IMR-90 (cell line): Measurements from ENCODE around the gene CCDC150. TPM values are rescaled to one million over a fixed set of nuclear protein-coding genes. Genes with fewer than 3 reads are reported as not detected.

Source experiments
- ATAC-seq: fragments of 200-7000 bp; cut with Tn5 transposase; 2 replicates; pipeline ENCODE4 v1.9.1; 2020; ENCODE audit warnings: low read depth, mild to moderate bottlenecking, moderate library complexity
- BruUV-seq: library from RNA; stranded (reverse); fragments of 400-500 nt; replicated peaks from 2 replicates; lab custom pipeline; 2021; lab: Mats Ljungman, UMichigan
- CTCF ChIA-PET: fragments of 300-600 bp; formaldehyde crosslinking; extraction: SDS; loops from one replicate; lab custom pipeline; 2021; ENCODE audit warnings: antibody characterized with exemption; lab: Yijun Ruan, JAX
- POLR2A ChIA-PET: fragments of 300-600 bp; sonication (Branson Sonifier 250); formaldehyde crosslinking; loops from one replicate; lab custom pipeline; 2022; ENCODE audit warnings: antibody characterized with exemption; ENCODE audit not compliant: unreplicated experiment; lab: Charles Lee
- DNase-seq: peaks from one replicate; pipeline ENCODE4 v3.0.0; 2013
- H2AFZ ChIP-seq: replicated peaks from 2 replicates; pipeline ENCODE3; 2013; ENCODE audit warnings: low read length, mild to moderate bottlenecking; ENCODE audit not compliant: poor library complexity
- H2AK5ac ChIP-seq: 2 replicates; pipeline ENCODE4 v1.6.1; 2013; ENCODE audit warnings: low read depth, low read length, inconsistent platforms
- H2AK9ac ChIP-seq: replicated peaks from 2 replicates; pipeline ENCODE3; 2013; ENCODE audit warnings: mild to moderate bottlenecking, low read depth, low read length, moderate library complexity; ENCODE audit not compliant: poor library complexity
- H2BK120ac ChIP-seq: 2 replicates; pipeline ENCODE4 v1.6.1; 2013; ENCODE audit warnings: low read depth, low read length, inconsistent platforms
- H2BK15ac ChIP-seq: 3 replicates; pipeline ENCODE4 v1.6.1; 2013; ENCODE audit warnings: low read depth, low read length, inconsistent platforms
- H2BK20ac ChIP-seq: 2 replicates; pipeline ENCODE4 v1.6.1; 2013; ENCODE audit warnings: low read depth, mild to moderate bottlenecking, inconsistent platforms, low read length, moderate library complexity
- H2BK5ac ChIP-seq: 2 replicates; pipeline ENCODE4 v1.6.1; 2013; ENCODE audit warnings: mild to moderate bottlenecking, low read depth, low read length, inconsistent platforms; ENCODE audit not compliant: poor library complexity, severe bottlenecking
- H3K14ac ChIP-seq: replicated peaks from 2 replicates; pipeline ENCODE4 v1.6.1; 2013; ENCODE audit warnings: low read depth, low read length, inconsistent platforms
- H3K18ac ChIP-seq: 2 replicates; pipeline ENCODE4 v1.6.1; 2013; ENCODE audit warnings: low read depth, low read length, control low read depth
- H3K23ac ChIP-seq: 2 replicates; pipeline ENCODE4 v1.6.1; 2013; ENCODE audit warnings: low read depth, low read length, inconsistent platforms
- H3K27ac ChIP-seq: 2 replicates; pipeline ENCODE4 v1.5.1; 2013; ENCODE audit warnings: mild to moderate bottlenecking, control low read depth, low read length; ENCODE audit not compliant: insufficient read depth
- H3K27me3 ChIP-seq: 2 replicates; pipeline ENCODE4 v1.6.1; 2013; ENCODE audit warnings: low read length; ENCODE audit not compliant: control insufficient read depth, insufficient read depth
- H3K36me3 ChIP-seq: 2 replicates; pipeline ENCODE4 v1.6.1; 2013; ENCODE audit warnings: low read length, mixed read lengths; ENCODE audit not compliant: control insufficient read depth, insufficient read depth
- H3K4ac ChIP-seq: 2 replicates; pipeline ENCODE4 v1.6.1; 2013; ENCODE audit warnings: low read depth, low read length, inconsistent platforms
- H3K4me1 ChIP-seq: 2 replicates; pipeline ENCODE4 v1.6.1; 2013; ENCODE audit warnings: low read length, mixed read lengths; ENCODE audit not compliant: control insufficient read depth, insufficient read depth
- H3K4me2 ChIP-seq: 2 replicates; pipeline ENCODE4 v1.6.1; 2013; ENCODE audit warnings: low read depth, mild to moderate bottlenecking, control low read depth, low read length, moderate library complexity
- H3K4me3 ChIP-seq: 2 replicates; pipeline ENCODE4 v1.5.1; 2013; ENCODE audit warnings: low read depth, mild to moderate bottlenecking, control low read depth, low read length, moderate library complexity; ENCODE audit not compliant: insufficient read depth
- H3K56ac ChIP-seq: 2 replicates; pipeline ENCODE4 v1.6.1; 2013; ENCODE audit warnings: low read length, inconsistent platforms; ENCODE audit not compliant: insufficient read depth; ENCODE audit errors: extremely low read depth
- H3K79me1 ChIP-seq, 2 experiments: 2 replicates each; pipeline ENCODE4 v1.6.1; 2013; ENCODE audit warnings: low read length in 2 of 2, inconsistent platforms in 1 of 2, low read depth in 1 of 2
- H3K9ac ChIP-seq: 2 replicates; pipeline ENCODE4 v1.6.1; 2013; ENCODE audit warnings: low read depth, low read length, control low read depth
- H3K9me1 ChIP-seq: 2 replicates; pipeline ENCODE4 v1.6.1; 2013; ENCODE audit warnings: low read length, inconsistent platforms; ENCODE audit not compliant: insufficient read depth
- H3K9me3 ChIP-seq: 2 replicates; pipeline ENCODE4 v1.6.1; 2013; ENCODE audit warnings: low read length; ENCODE audit not compliant: control insufficient read depth, insufficient read depth
- H4K20me1 ChIP-seq: 2 replicates; pipeline ENCODE4 v1.6.1; 2013; ENCODE audit warnings: low read length, inconsistent platforms; ENCODE audit not compliant: insufficient read depth
- H4K5ac ChIP-seq: 2 replicates; pipeline ENCODE4 v1.6.1; 2013; ENCODE audit warnings: mild to moderate bottlenecking, low read depth, low read length, control low read depth
- H4K8ac ChIP-seq, 2 experiments: 2 replicates each; pipeline ENCODE4 v1.6.1; 2013; ENCODE audit warnings: low read depth in 2 of 2, low read length in 2 of 2, control low read depth in 1 of 2, inconsistent platforms in 1 of 2
- H4K91ac ChIP-seq: 2 replicates; pipeline ENCODE4 v1.6.1; 2013; ENCODE audit warnings: low read depth, low read length, inconsistent platforms; ENCODE audit not compliant: insufficient read depth
- BHLHE40 ChIP-seq: fragments of 150-350 bp; IDR thresholded peaks from 2 replicates; pipeline ENCODE4 v1.6.1; 2016; ENCODE audit warnings: mild to moderate bottlenecking, low read depth, low read length
- NFE2L2 ChIP-seq: fragments of 150-350 bp; IDR thresholded peaks from 2 replicates; pipeline ENCODE4 v1.6.1; 2016; ENCODE audit warnings: low read depth, mild to moderate bottlenecking, low read length
- POLR2A ChIP-seq: IDR thresholded peaks from 2 replicates; pipeline ENCODE4 v1.6.1; 2012; ENCODE audit warnings: mild to moderate bottlenecking, low read depth, low read length
- RCOR1 ChIP-seq: IDR thresholded peaks from 2 replicates; pipeline ENCODE4 v1.6.1; 2012; ENCODE audit warnings: mild to moderate bottlenecking, low read length, improper control_type of control experiment; ENCODE audit not compliant: insufficient replicate concordance
- SMC3 ChIP-seq: fragments of 150-350 bp; IDR thresholded peaks from 2 replicates; pipeline ENCODE4 v1.6.1; 2016; ENCODE audit warnings: low read depth, mild to moderate bottlenecking, antibody characterized with exemption, low read length, moderate library complexity
- USF2 ChIP-seq: fragments of 150-350 bp; IDR thresholded peaks from 2 replicates; pipeline ENCODE4 v1.6.1; 2017; ENCODE audit warnings: mild to moderate bottlenecking, antibody characterized with exemption, low read length, low read depth
- WGBS, 2 experiments: methylation state at CpG; one replicate each; pipeline versions ENCODE4 v1.1.5 to v1.1.7; 2013; ENCODE audit warnings: missing lambda C conversion rate in 2 of 2; ENCODE audit not compliant: insufficient read length in 1 of 2; ENCODE audit errors: extremely low coverage in 2 of 2; 5-methylcytosine and 5-hydroxymethylcytosine counted together
- dilution Hi-C: fragments of 300-500 bp; cut with HindIII; formaldehyde crosslinking; loops from one replicate; pipeline ENCODE4 v1.14.3; 2018; ENCODE audit warnings: low sequenced_read_pairs; ENCODE audit not compliant: unreplicated experiment
- in situ Hi-C: fragments of 300-500 bp; cut with MboI; formaldehyde crosslinking; loops from 3 replicates; pipeline ENCODE4 v1.14.3; 2019; ENCODE audit warnings: low sequenced_read_pairs, inconsistent platforms, mixed read lengths
- intact Hi-C: fragments of 100-400 bp; cut with micrococcal nuclease; formaldehyde crosslinking; loops from 2 replicates; pipeline ENCODE4 v1.10.0; 2022
- polyA plus RNA-seq, 3 experiments: library from polyadenylated mRNA; depleted of rRNA; stranded (reverse); fragments of >200 nt; gene quantifications; 2 replicates each; pipeline ENCODE4 v1.2.3, GENCODE V29; 2012; ENCODE audit warnings: low replicate concordance in 1 of 3
- total RNA-seq: library from RNA; depleted of rRNA; stranded (reverse); fragments of >200 nt; gene quantifications from 2 replicates; pipeline ENCODE4 v1.2.3, GENCODE V29; 2012

CCDC150 gene
- total and polyA plus RNA-seq, 2 of the 4 experiments (the other 2 are of a cell fraction) = 3.8 to 4.3 TPM

- H3K56ac ChIP-seq = no peak overlapping the region
- H3K18ac ChIP-seq = no peak overlapping the region
- no peak overlapping the region for H3K23ac ChIP-seq
- H3K9ac ChIP-seq = no peak overlapping the region
- intact Hi-C loops = no loop called here
- no peak overlapping the region for H2BK15ac ChIP-seq
- no peak overlapping the region for H2AK9ac ChIP-seq
- H3K27me3 ChIP-seq = no peaks in the 10 kb centered on the region
- H3K14ac ChIP-seq = no peak overlapping the region
- no peak overlapping the region for H4K8ac ChIP-seq
- 100% methylated on average over 1 of the region's 5 CpGs; no CpG with 5 or more reads in 1 of the 2 experiments for WGBS, 2 experiments
- H2BK120ac ChIP-seq = no peak overlapping the region
- no peaks in the 10 kb centered on the region for H3K9me3 ChIP-seq
- in situ Hi-C loops = no loop called here
- no peak for TF ChIP-seq USF2
- TF ChIP-seq BHLHE40 = no peak
- TF ChIP-seq NFE2L2 = no peak
- no peak for TF ChIP-seq POLR2A
- no peak for TF ChIP-seq RCOR1
- TF ChIP-seq SMC3 = no peak
- no peaks in the 10 kb centered on the region for H4K20me1 ChIP-seq
- ATAC-seq (no peak), DNase-seq (no peak)
- H4K5ac ChIP-seq = no peak overlapping the region
- H3K4ac ChIP-seq = no peak overlapping the region
- H2AK5ac ChIP-seq = no peak overlapping the region
- CTCF ChIA-PET = no interaction called here
- no peak overlapping the region for H3K4me2 ChIP-seq
- H3K79me1 ChIP-seq = no peaks in the 10 kb centered on the region
- H3K36me3 ChIP-seq = no peaks in the 10 kb centered on the region
- POLR2A ChIA-PET = no interaction called here
- BruUV-seq = no TSS peak
- no peak overlapping the region for H2AFZ ChIP-seq
- dilution Hi-C loops = no loop called here
- no peaks in the 10 kb centered on the region for H3K9me1 ChIP-seq
- H4K91ac ChIP-seq = no peak overlapping the region
- H3K4me3 ChIP-seq = no peak overlapping the region
- no peaks in the 10 kb centered on the region for H3K4me1 ChIP-seq
- H2BK20ac ChIP-seq = no peak overlapping the region
- no peak overlapping the region for H3K27ac ChIP-seq
- H2BK5ac ChIP-seq = no peak overlapping the region
Measured at GRCh38 chr2:196739031-196739430, 99.5 kb downstream of the CCDC150 start.
